HG03342 (cell line): ENCODE measurements around the gene NEDD4L.
"Not testable (repeated sequence)": the region's sequence is repeated elsewhere in the genome, so short reads cannot be mapped to it uniquely, and the experiment has no call there.

ENCODE experiments used
- ATAC-seq: cut with Tn5 transposase; IDR thresholded peaks from one replicate; pipeline ENCODE4 v1.9.1; 2021; ENCODE audit warnings: mild to moderate bottlenecking, moderate library complexity; ENCODE audit not compliant: unreplicated experiment

Gene NEDD4L

GRCh38 chr18:58144671-58145285 lies 100.8 kb downstream of the NEDD4L start:
- no peak for ATAC-seq

GRCh38 chr18:58146099-58146498 lies 102.1 kb downstream of the NEDD4L start:
- no peak for ATAC-seq

GRCh38 chr18:58148954-58149471 lies 105.0 kb downstream of the NEDD4L start:
- ATAC-seq, result peak; percentile 75

GRCh38 chr18:58150772-58151171 lies 106.7 kb downstream of the NEDD4L start:
- no peak for ATAC-seq

GRCh38 chr18:58152216-58152615 lies 108.2 kb downstream of the NEDD4L start:
- no peak for ATAC-seq

- no peak for ATAC-seq
Measured at GRCh38 chr18:58152891-58153290, 108.9 kb downstream of the NEDD4L start.

GRCh38 chr18:58156516-58156915 lies 112.5 kb downstream of the NEDD4L start:
- no peak for ATAC-seq

GRCh38 chr18:58157237-58157636 lies 113.2 kb downstream of the NEDD4L start:
- no peak for ATAC-seq

GRCh38 chr18:58158008-58158407 lies 114.0 kb downstream of the NEDD4L start:
- no peak for ATAC-seq

- no peak for ATAC-seq
Measured at GRCh38 chr18:58158459-58158858, 114.4 kb downstream of the NEDD4L start.

- ATAC-seq, result no peak
Measured at GRCh38 chr18:58161659-58162058, 117.6 kb downstream of the NEDD4L start.

- ATAC-seq, result no peak
Measured at GRCh38 chr18:58162127-58162526, 118.1 kb downstream of the NEDD4L start.

- ATAC-seq, result no peak
Measured at GRCh38 chr18:58163004-58163590, 119.1 kb downstream of the NEDD4L start.

- no peak for ATAC-seq
Measured at GRCh38 chr18:58166278-58166844, 122.3 kb downstream of the NEDD4L start.

GRCh38 chr18:58167073-58167472 lies 123.0 kb downstream of the NEDD4L start:
- ATAC-seq, result no peak

- ATAC-seq, result no peak
Measured at GRCh38 chr18:58168221-58168620, 124.2 kb downstream of the NEDD4L start.

- no peak for ATAC-seq
Measured at GRCh38 chr18:58168993-58169392, 125.0 kb downstream of the NEDD4L start.

- no peak for ATAC-seq
Measured at GRCh38 chr18:58169472-58169871, 125.4 kb downstream of the NEDD4L start.

GRCh38 chr18:58170036-58170435 lies 126.0 kb downstream of the NEDD4L start:
- ATAC-seq, result not testable (repeated sequence)

GRCh38 chr18:58172031-58172430 lies 128.0 kb downstream of the NEDD4L start:
- ATAC-seq, result no peak

- no peak for ATAC-seq
Measured at GRCh38 chr18:58174285-58174684, 130.3 kb downstream of the NEDD4L start.

- no peak for ATAC-seq
Measured at GRCh38 chr18:58175122-58175785, 131.2 kb downstream of the NEDD4L start.
